A204.1 (cell line): ENCODE data around the gene WDR64.

Experiments
- FAIRE-seq: peaks from 2 replicates; lab custom pipeline; 2012; peaks lifted over from hg19 to GRCh38; lab: Jason Lieb, UNC

WDR64 gene

DNA sequence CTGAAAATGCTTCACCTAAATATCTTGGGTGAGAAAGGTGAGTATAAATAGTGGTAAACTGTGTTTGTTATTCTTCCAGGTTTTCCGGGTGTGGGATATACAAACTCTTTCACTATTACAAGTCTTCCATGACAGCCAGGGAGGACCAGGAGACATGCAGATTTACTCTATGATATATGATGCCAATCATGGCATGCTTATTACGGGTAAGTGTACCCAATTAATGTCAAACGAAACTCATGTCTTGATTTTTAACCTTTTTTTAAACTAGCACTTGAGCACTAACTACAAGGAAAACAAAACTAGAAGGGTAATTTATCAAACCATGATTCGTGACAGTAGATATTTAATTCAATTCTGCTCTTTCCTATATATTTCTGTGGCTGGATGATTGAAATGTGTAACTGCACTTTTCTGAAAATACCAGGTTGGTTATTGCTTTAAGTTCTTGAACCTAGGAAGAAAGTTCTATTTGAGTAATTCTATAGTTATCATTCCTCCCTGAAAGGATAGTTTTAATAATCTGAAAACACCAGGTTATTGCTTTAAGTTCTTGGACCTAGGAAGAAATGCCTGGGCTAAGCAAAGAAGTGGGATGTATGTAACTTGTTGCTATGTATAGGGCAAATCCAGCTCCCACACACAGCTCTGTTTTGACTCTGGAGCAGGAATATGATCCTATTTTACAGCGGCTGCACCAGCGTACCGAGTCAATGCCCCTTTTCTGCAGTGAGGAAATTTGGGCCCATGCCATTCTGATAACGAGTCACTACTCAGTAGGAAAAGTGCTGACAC is 86.4 kb downstream of the WDR64 start:
- FAIRE-seq = no peak

DNA sequence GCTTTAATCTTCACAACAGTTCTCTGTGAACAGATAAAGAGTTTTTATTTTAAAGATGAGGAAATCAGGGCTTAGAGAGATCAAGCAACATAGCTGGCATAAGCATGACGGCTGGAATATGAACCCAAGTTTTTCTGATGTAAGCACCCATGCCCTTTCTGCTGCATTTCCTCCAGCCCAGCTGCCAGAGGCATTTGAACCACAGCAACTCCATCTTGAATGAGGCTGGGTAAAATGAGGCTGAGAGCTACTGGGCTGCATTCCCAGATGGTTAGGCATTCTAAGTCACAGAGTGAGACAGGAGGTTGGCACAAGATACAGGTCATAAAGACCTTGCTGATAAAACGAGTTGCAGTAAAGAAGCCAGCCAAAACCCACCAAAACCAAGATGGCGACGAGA is 90.0 kb downstream of the WDR64 start:
- no peak for FAIRE-seq

DNA sequence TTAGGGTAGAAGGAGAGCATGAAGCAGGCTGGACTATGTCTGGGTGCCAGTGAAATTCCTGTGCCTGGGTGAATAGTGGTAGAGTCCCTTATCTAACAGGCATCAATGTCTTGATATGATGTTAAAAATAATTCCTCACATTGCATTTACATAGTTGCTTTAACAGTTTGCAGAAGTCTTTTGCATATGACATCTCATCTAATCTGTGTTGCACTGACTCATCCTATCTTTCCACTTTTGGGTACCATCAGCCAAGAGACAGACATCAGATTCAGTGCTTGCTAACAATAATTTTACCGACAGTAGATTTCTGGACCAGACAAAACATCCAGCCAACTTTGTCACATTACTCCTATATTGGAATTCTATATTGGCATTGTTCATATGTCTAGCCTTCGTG is 92.5 kb downstream of the WDR64 start:
- FAIRE-seq = no peak

DNA sequence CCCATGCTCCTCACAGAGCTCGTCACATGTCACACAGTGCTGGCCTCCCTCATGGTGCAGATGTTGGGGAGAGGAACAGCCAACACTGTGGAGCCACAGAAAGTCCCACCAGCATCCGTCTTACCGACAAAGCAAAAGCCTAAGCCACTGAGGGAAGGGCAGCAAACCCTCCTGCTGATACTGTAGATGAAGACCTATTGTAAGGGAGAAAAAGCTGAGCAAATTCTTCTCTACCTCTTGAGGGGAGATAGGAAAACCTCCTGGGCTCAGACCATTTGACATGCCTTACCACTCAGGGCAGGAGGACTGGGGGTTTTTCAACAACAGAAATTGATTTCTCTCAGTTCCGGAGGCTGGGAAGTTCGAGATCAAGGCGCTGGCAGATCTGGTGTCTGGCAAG is 95.9 kb downstream of the WDR64 start:
- no peak for FAIRE-seq

DNA sequence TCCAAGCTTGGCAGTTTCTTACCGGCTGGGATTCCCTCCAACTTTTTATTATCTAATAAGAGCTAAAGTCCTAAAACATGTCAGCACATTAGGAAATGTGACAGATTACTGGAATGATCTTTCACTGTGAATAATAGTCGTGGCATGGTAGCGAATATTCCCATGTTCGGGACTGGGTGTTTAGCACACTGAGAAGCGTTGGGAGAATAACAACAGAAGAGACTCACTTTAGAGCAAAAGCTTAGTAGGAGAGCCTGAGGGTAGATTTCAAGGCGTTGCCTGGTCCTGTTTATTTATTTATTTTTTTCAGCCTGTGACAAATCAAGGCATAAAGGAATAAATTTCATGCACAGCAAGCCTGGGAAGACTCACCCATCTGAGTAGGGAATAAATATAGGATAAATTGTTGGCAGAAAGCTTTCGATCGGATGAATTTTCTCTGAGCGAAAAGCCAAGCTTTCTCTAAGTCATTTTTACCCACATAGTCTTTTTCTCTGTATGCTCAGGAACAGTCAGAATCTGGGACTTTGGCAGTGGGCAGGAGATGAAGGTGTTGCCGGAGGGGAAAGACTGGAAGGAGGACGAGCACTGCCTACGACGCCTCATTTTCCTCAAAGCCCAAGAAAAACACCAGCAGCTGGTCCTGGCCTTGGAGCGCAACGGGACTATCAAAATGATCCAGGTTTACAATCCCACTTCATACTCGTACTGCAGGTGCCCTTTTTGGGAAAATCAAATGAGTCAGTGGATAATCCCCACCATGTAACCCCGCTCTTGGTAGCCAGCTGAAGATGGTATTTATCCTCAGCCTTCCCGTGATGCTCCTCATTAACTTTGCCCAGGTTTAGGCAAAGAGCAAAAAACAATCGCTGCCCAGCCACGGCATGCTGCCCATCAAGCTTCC is 97.2 kb downstream of the WDR64 start:
- no peak for FAIRE-seq

DNA sequence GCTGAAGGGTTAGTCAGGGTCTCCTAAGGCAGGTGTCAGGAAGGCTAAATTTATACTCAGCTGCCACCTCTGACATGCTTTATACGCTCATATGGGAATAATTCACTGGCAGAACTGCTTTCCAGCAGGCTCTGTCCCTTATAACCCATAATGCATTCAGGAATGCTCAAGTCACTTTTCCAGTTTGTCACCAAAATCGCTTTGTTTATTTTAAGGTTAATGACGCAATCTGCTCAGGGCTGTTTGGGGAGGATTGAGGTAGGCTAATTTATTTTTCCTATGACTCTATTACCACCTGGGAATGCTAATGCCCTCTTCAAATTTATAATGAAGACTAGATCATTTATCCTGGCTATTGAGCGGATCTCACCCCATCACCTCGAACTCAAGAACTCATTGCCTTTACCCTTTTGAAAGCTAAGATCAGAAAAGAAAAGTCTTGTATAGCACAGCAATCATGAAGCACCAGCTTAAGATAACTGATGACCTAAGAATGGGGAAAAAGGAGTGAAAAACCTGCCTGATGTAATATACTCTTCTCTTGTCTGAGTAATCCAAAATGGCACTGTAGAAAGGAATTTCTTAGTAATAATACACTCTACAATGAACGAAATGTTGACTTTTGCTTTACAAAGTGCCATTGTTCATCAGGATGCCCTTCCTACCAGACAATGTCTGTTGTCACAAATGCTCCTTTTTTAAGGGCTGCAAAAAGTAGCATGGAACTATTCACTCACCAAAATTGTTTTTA is 98.0 kb downstream of the WDR64 start:
- no peak for FAIRE-seq

DNA sequence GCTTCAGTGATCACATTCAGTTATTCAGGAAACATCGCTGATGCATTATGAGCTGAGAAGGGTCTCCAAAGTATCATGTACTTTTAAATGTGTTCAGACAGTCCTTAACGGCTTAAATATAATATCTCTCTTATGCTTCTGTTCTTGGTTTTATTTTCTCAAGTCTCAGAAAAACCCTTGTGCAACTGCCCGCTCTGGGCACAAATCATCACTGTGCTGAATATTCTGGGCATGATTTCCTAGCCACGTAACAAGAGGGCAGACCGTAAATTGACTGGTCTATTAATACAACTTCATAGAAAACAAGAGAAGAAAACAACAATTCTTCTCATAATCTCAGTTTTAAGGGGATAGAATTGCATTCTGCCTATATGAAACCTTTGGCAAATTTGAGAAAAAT is 99.4 kb downstream of the WDR64 start:
- FAIRE-seq = no peak

DNA sequence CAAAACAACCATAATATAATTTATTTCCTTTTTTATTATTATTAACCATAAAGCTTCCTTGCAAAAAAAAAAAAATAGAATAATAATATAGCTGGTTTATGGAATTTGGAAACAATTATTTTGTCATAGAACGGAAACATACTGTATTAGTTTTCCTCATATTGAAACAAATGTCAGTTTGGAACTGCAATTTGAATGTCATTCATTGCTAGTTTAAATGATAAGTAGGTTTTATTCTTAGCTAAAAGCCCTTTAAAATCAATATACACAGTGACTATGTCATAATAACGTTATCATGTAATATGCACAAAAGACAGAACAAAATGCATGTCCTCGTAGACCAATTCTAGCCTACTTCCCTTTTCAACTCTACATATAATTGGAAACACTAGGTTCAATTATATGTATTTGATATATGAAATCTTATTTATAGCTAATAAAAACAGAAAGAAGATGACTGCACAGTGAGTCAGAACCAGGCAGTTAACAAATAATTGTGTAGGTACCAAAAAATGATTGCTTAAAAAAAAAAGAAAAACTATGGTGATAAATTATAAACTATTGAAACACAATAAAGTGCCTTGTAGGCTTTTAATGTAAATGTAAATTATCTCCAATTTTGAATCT is 110.7 kb downstream of the WDR64 start:
- FAIRE-seq = no peak

DNA sequence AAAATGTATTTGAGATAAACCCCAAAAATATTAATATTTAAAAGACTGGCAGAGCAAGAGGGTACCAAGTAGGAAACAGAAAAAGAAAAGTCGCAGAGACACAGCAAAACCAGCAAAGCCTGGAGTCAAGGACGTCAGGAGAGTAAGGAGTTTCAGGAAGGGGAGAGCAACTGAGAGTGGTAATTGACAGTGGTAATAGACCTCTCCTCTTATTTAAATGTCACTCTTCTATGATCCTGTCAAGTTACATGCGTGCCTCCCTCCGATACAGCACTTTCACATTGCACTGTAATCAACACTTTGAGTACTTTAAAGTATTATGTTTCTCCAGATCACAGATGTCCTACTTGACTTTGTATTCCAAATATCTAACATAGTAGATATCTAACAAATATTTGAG is 113.3 kb downstream of the WDR64 start:
- no peak for FAIRE-seq

DNA sequence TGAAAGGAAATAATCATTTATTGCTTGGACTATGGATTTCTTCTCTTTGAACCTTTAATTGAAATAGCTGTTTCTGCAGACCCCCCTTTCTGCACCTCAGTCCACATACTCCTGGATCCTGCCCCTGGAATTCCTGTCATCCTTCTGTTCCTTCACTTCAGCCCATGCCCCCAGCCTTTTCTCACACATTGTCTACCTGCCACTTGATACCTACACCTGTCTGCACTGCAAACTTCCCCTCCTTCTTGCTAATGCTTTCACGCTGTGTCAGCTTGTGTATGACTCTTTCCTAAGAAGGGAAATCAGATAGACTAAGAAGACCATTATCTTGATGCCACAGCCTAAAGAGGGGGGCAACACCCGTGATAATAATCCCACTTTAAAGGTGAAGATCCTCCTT is 115.7 kb downstream of the WDR64 start:
- FAIRE-seq = no peak

DNA sequence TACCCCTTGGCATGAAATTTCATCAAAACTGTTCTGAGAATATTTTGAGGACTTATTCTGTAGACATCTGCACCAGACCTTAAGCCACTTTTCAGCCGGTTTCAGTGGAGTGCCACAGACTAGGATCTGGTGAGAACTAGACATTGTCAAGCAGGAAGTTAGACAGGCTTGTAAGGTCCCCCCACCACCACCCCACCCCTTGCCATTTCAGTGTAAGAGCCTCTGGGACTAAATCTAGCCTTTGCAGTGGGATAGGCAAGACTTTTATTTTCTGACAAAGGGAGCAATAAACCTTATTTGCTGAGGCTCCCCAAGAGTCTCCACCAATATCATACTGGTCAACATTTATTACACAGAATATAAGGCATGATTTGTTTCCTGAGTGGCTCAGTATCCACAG is 118.0 kb downstream of the WDR64 start:
- no peak for FAIRE-seq

DNA sequence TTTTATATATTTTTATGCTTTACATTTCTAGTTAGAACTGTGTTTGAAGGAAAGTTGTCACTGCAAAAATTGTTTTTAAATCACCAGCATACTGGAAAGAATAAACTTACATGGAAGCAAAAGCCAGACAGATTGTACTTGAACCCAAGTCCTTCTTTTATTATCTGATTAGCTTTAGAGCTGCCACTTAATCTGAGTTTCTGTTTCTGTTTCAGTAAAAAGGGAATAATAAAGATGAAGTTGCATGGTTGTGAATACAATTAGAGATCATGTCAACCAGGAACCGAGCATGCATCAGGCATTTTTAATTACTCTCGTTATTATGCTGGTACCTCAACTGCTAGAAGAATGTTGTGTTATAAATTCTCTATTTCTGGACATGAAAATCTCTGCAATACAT is 119.0 kb downstream of the WDR64 start:
- no peak for FAIRE-seq

DNA sequence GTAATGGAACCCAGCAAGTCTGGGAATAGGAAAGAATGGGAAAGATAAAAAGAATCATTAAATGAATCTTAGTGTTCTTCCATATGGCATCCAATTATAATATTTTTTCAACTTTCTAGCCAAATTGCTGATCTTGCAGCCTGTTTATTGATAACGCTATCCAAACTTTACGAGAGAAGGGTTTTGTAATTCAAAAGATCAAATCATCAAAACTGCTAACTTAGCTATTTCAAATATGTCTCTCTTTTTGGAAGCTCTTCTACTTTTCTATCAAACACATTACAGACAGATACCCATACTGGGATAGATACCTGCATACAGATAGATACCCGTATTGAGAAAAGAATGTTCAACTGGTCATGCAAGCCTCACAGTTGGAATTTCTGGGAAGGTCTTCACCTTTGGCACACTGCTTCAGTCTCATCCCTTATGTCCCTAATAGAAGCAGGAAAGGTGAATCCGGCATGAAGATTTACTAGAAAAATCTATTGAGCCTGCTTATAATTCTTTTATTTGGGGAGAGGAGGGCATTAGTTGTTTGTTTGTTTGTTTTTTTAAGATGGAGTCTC is 120.9 kb downstream of the WDR64 start:
- FAIRE-seq = no peak

DNA sequence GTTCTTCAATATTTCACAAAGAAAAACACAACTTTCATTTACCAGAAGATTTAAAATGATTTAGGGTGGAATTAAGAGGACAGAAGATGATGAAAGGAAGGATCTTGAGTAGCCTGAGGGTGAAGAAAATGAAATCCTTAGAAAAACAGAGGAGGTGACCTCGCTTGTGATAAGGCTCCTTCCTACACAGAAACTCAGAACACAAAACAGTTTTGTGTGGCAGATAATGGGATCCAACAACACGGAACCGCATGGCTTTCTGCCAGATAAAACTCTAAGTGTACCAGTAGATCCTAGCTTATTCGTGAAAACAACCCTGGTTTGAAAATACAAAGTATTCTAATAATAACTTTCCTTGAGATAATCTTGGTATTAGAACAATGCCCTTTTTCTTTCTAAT is 121.9 kb downstream of the WDR64 start:
- no peak for FAIRE-seq

DNA sequence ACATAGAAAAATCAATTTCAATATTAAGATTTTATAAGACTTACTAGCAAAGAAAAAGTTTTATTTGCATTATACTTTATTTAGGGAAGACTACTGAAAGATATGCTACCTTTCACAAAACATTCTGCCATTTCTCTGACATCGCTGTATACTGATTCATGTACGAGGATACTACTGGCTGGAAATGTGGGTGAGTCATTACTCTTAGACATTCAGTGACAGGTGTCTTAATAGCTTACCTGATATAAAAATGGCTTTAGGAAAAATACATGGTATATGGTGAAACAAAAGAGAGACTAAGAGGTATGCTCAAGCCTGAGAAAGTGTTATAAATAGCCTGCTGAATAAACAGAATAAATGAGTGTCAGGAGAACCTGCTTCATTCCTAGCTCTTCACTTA is 122.9 kb downstream of the WDR64 start:
- no peak for FAIRE-seq

DNA sequence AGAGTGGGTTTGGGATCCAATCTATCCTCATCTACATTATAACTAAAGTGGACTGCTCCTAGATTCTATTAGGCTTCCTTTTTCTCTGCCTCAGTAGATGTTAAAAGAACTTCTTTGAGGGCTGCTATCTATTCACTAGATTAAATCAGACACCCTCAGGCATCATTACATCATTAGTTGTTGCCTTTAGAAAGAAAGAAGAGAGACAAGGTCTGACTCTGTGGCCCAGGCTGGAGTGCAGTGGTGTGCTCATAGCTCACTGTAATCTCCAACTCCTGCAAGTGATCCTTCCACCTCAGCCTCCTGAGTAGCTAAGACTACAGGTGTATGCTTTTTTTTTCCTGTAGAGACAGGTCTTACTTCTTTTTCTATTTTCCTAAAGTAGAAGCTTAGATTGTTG is 124.8 kb downstream of the WDR64 start:
- FAIRE-seq = no peak

DNA sequence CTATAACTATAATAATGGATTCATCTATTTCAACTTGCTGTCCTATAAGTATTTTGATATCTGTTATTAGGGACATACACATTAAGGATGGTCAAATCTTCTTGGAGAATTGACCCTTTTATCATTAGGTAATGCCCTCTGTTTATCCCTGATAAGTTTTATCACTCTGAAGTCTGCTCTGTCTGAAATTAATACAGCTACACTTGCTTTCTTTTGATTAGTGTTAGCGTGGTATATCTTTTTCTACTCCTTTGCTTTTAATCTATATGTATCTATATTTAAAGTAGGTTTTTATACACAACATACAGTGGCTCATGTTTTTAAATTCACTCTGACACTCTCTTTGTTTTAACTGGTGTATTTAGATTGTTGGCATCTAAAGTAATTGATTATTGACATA is 126.0 kb downstream of the WDR64 start:
- FAIRE-seq = no peak

DNA sequence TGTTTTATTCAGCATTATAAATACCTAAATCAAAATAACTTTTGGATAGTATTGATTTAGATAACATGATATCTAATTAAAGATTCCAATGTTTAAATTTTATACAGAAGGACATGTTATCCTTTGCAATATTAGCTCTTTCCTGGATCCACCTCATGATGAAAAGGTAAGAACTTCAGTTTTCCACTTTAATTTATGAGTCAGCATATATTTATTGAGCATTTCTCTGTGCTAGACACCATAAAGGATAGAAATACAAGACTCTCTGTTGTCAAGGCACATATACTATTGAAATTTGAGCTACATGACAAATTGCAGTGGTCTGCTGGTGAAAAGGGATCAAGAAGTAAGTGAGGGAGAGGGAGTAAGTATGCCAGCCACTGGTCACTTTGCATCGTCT is 127.8 kb downstream of the WDR64 start:
- no peak for FAIRE-seq

DNA sequence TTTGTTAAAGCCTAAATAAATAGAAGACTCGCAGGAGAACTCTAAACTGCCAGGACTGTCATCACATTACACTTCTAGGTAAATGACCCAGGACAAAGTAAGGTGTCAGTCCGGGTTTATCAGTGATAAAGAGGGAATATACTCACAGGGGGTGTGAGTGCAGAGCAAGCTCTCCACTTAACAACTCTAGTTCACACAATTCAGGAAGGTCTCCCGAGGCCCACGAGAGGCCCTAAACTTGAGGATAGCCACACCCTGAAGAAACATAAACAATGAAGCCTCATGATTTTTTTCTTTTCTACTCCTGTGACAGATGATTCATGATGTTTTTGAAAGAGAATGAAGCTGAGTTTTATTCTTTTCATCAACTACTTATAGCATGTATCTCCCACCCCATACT is 130.3 kb downstream of the WDR64 start:
- FAIRE-seq = no peak

DNA sequence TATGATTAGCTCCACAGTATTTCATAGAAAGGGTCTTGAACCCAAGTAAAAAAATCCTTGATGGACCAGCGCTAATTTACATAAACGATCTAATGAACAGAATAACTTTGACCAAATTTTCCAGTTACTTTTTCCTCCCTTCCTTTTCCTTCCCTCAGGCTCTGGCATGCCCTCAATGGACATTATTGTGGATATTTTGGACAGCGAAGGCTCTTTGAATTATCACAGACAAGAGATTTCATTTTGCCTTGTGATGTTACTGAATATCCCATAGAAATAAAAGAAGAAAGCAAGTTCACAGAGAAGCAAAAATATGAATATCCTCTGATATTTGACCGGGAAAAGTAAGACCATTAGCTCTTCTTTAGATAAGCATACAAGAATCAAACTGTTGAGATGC is 135.6 kb downstream of the WDR64 start:
- no peak for FAIRE-seq

DNA sequence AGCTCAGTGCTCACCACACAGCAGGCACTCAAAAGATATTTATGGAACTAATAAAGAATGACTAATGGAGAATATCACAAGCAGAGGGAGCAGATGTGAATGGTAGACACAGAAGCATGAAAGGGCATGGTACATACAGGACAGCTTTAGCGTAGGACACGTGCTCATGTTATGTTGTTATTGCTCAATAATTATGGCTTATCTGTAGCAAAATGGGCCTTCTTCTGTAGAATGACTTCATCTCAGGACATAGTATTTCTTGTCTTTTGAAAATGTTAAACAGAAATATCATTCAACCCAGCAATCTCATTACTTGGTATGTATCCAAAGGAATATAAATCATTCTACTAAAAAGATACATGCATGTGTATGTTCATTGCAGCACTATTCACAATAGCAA is 137.0 kb downstream of the WDR64 start:
- no peak for FAIRE-seq

DNA sequence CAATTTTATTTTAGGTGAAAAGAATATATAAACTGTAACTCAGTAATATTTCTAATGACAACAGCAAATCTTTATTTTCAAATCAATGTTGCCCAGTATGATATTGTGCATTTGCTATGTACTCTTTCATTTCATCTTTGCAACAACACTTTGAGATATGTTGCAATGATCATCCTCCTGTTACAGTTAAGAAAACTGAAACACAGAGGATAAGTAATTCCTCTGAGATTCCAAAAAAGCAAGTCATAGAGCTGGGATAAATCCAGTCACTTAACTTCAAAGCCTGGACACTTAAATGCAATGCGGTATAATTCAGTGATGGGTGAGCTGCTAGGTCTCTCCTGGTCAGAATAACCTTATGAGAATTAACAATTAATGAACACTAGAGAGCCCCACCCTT is 147.3 kb downstream of the WDR64 start:
- FAIRE-seq = no peak
